Spleen (tissue), 7 donors: Measurements from ENCODE around the gene CDHR3.

Experiments used
- CTCF ChIP-seq, 11 experiments: fragments of 200-600 bp in 7 of 11; fragments of 450-650 bp in 4 of 11; sonication (generic) in 4 of 11; IDR thresholded peaks in 8 of 11; conservative IDR thresholded peaks in 3 of 11; 1 replicate in 7 of 11; 2 replicates in 4 of 11; pipeline versions ENCODE4 v1.4.0 to v1.8.0; 2016 to 2021; ENCODE audit warnings: antibody characterized with exemption in 11 of 11, inconsistent platforms in 4 of 11, mild to moderate bottlenecking in 1 of 11
- POLR2A ChIP-seq, 3 donors: fragments of 450-650 bp; IDR thresholded peaks; one replicate each; pipeline ENCODE4 v1.5.1; 2017; ENCODE audit warnings: antibody characterized with exemption in 3 of 3, mild to moderate bottlenecking in 1 of 3
- POLR2AphosphoS5 ChIP-seq, 3 donors: sonication (generic); formaldehyde crosslinking; IDR thresholded peaks; one replicate each; pipeline ENCODE4 v1.5.1; 2017; ENCODE audit warnings: antibody characterized with exemption in 3 of 3
- donor health status: DM: no; HTN: no; CAD: no; lungs with moderate emphysema.
- donor health status: DM: no; HTN: no; CAD: no.
- donor health status: DM: no; HTN: no; CAD: no.

GRCh38 chr7:105999256-105999655 lies 36.2 kb downstream of the CDHR3 start:
- TF ChIP-seq CTCF (IDR thresholded peaks at IDR 0.05 in 8 of 11, conservative IDR thresholded peaks at IDR 0.05 in 3 of 11) (no peak), POLR2AphosphoS5 (IDR thresholded peaks at IDR 0.05) (no peak), POLR2A (IDR thresholded peaks at IDR 0.05) (no peak)
